Activated CD8-positive, alpha-beta T cell treated with anti-CD3 and anti-CD28 coated beads for 36 hours (primary cell): ENCODE results near the gene COX6B2. TPM values are rescaled to one million over a fixed set of nuclear protein-coding genes. Genes with fewer than 3 reads are reported as not detected.
"Not testable (repeated sequence)": the region's sequence is repeated elsewhere in the genome, so short reads cannot be mapped to it uniquely, and the experiment has no call there.

Experiments used
- ATAC-seq: fragments of 200-7000 bp; cut with Tn5 transposase; one replicate; pipeline ENCODE4 v1.10.0; 2021; ENCODE audit warnings: mild to moderate bottlenecking, moderate library complexity
- CTCF ChIA-PET: fragments of 350-600 bp; sonication (Branson Sonifier 250); formaldehyde crosslinking; loops from one replicate; lab custom pipeline; 2021; ENCODE audit warnings: antibody characterized with exemption; lab: Charles Lee
- POLR2A ChIA-PET: fragments of 350-600 bp; sonication (Branson Sonifier 250); formaldehyde crosslinking; loops from one replicate; lab custom pipeline; 2021; ENCODE audit warnings: antibody characterized with exemption; lab: Charles Lee
- DNase-seq: peaks from one replicate; pipeline ENCODE4 v3.0.0-alpha.2; 2020
- H3K27ac Mint-ChIP-seq: one replicate; pipeline ENCODE4 v1.8.0; 2021; ENCODE audit warnings: mild to moderate bottlenecking, mixed read lengths
- H3K27me3 Mint-ChIP-seq: one replicate; pipeline ENCODE4 v1.8.0; 2021; ENCODE audit warnings: mixed read lengths
- H3K36me3 Mint-ChIP-seq: one replicate; pipeline ENCODE4 v1.8.0; 2021; ENCODE audit warnings: low read depth, mixed read lengths
- H3K4me1 Mint-ChIP-seq: one replicate; pipeline ENCODE4 v1.8.0; 2021; ENCODE audit warnings: low read depth, mixed read lengths
- H3K4me3 Mint-ChIP-seq: one replicate; pipeline ENCODE4 v1.8.0; 2021; ENCODE audit warnings: mild to moderate bottlenecking, moderate library complexity, mixed read lengths
- H3K9me3 Mint-ChIP-seq: one replicate; pipeline ENCODE4 v1.8.0; 2021; ENCODE audit warnings: mixed read lengths
- CTCF ChIP-seq: fragments of 200-600 bp; IDR thresholded peaks from one replicate; pipeline ENCODE4 v1.8.0; 2022; ENCODE audit warnings: antibody characterized with exemption, mild to moderate bottlenecking
- intact Hi-C: fragments of 100-400 bp; cut with micrococcal nuclease; formaldehyde crosslinking; loops from one replicate; pipeline ENCODE4 v1.10.0; 2022
- total RNA-seq, 2 experiments: library from RNA; stranded (reverse); gene quantifications; one replicate each; pipeline ENCODE4 v1.2.3, GENCODE V29; 2021

Gene COX6B2
- total RNA-seq, 2 experiments from 2014 or later, result not detected

GRCh38 chr19:55336101-55336500 lies 18.4 kb downstream of the COX6B2 start:
- no peaks in the 10 kb centered on the region for H3K36me3 Mint-ChIP-seq
- no peak for ATAC-seq
- CTCF ChIA-PET, result interaction anchor here (1.9 kb wide), 1 partner anchor 33 kb away, joined by 5 read pairs; no protein-coding TSS in a partner anchor
- H3K4me1 Mint-ChIP-seq, result peaks cover 6% of the 10 kb centered on the region
- no peak overlapping the region for H3K4me3 Mint-ChIP-seq
- no peaks in the 10 kb centered on the region for H3K9me3 Mint-ChIP-seq
- POLR2A ChIA-PET, result interaction anchor here (3.9 kb wide), 1 partner anchor 13 kb away, joined by 22 read pairs; no protein-coding TSS in a partner anchor
- no peak for DNase-seq
- H3K27me3 Mint-ChIP-seq, result peaks cover 4% of the 10 kb centered on the region
- H3K27ac Mint-ChIP-seq, result no peak overlapping the region
- intact Hi-C loops, result no loop called here
- no peak for TF ChIP-seq CTCF

- Mint-ChIP-seq H3K4me1 (peaks cover 6% of the 10 kb centered on the region), H3K27ac (no peak overlapping the region)
- CTCF ChIA-PET, result no interaction called here
Observed at GRCh38 chr19:55333870-55334269, 20.6 kb downstream of the COX6B2 start.

GRCh38 chr19:55329791-55330190 lies 24.7 kb downstream of the COX6B2 start:
- H3K27ac Mint-ChIP-seq, H3K36me3 Mint-ChIP-seq, CTCF ChIA-PET, H3K4me1 Mint-ChIP-seq, ATAC-seq, H3K9me3 Mint-ChIP-seq, H3K4me3 Mint-ChIP-seq, H3K27me3 Mint-ChIP-seq, intact Hi-C loops, DNase-seq, POLR2A ChIA-PET: not testable (repeated sequence)

More at GRCh38 chr19:55333870-55334269, 20.6 kb downstream of the COX6B2 start:
- H3K9me3 Mint-ChIP-seq, result no peaks in the 10 kb centered on the region
- no peaks in the 10 kb centered on the region for H3K36me3 Mint-ChIP-seq
- peaks cover 6% of the 10 kb centered on the region for H3K27me3 Mint-ChIP-seq
- POLR2A ChIA-PET, result no interaction called here
- TF ChIP-seq CTCF, result no peak
- no peak overlapping the region for H3K4me3 Mint-ChIP-seq
- no peak for DNase-seq
- no peak for ATAC-seq
- intact Hi-C loops, result no loop called here

GRCh38 chr19:55328774-55329318 lies 25.7 kb downstream of the COX6B2 start:
- H3K27ac Mint-ChIP-seq, H3K4me1 Mint-ChIP-seq, DNase-seq, CTCF ChIA-PET, H3K9me3 Mint-ChIP-seq, H3K36me3 Mint-ChIP-seq, H3K27me3 Mint-ChIP-seq, intact Hi-C loops, H3K4me3 Mint-ChIP-seq, ATAC-seq: not testable (repeated sequence)
- POLR2A ChIA-PET, result interaction anchor here (0.7 kb wide), 1 partner anchor 182 kb away, joined by 4 read pairs; no protein-coding TSS in a partner anchor

GRCh38 chr19:55325172-55325571 lies 29.3 kb downstream of the COX6B2 start, which contains the start of gene TMEM150B:
TSS of gene TMEM150B (minus strand) at chr19:55325341. CDS start at chr19:55321036, 4,305 bp downstream.
- Mint-ChIP-seq H3K36me3 (no peaks in the 10 kb centered on the region), H3K27me3 (peaks cover 8% of the 10 kb centered on the region), H3K9me3 (no peaks in the 10 kb centered on the region), H3K27ac (no peak within 1 kb of the TSS), H3K4me1 (no peaks in the 10 kb centered on the region), H3K4me3 (no peak within 1 kb of the TSS)
- intact Hi-C loops, result no loop called here
- ATAC-seq, result no peak
- POLR2A ChIA-PET, result no interaction called here
- TF ChIP-seq CTCF, result no peak
- CTCF ChIA-PET, result interaction anchor here (1.5 kb wide), 2 partner anchors 23 to 59 kb away, joined by 3 to 9 read pairs; partner anchors contain the start of gene TMEM238
- no peak for DNase-seq

- ChIA-PET POLR2A (no interaction called here), CTCF (interaction anchor here (1.5 kb wide), 2 partner anchors 23 to 60 kb away, joined by 3 to 9 read pairs; partner anchors contain the start of gene TMEM238)
- H3K36me3 Mint-ChIP-seq, result no peaks in the 10 kb centered on the region
- no peak for ATAC-seq
- H3K4me3 Mint-ChIP-seq, result no peak overlapping the region
- intact Hi-C loops, result no loop called here
- peaks cover 8% of the 10 kb centered on the region for H3K27me3 Mint-ChIP-seq
- no peaks in the 10 kb centered on the region for H3K4me1 Mint-ChIP-seq
- no peaks in the 10 kb centered on the region for H3K9me3 Mint-ChIP-seq
- no peak for TF ChIP-seq CTCF
- no peak overlapping the region for H3K27ac Mint-ChIP-seq
- no peak for DNase-seq
Observed at GRCh38 chr19:55324662-55325061, 29.9 kb downstream of the COX6B2 start.
